Measurements from ENCODE around the gene LUZP2.
"Not testable (repeated sequence)": the region's sequence is repeated elsewhere in the genome, so short reads cannot be mapped to it uniquely, and the experiment has no call there.

The LUZP2 gene

DNA sequence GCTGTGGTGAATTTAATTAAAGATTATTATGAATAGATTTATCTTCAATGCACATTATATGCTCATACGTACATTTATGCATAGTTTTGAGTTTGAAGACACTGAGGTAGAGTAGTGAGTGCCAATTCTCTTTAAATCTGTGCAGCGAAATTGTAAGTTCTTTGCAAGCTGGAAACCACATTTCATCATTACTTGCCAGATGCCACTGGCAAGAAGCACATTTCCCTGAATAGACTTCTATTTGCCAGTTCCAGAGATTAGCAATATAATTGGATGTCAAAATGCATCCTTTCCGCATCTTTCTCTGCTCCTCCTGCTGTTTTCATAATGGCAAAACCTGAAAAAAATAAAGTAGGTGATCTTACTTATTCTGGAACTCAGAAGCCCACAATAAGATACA, 448.0 kb downstream of the LUZP2 start:
- no peaks in the 10 kb centered on the region for H3K27me3 ChIP-seq (ENCODE audit: control insufficient read depth, low read length)
- TF ChIP-seq, protein P1, sequence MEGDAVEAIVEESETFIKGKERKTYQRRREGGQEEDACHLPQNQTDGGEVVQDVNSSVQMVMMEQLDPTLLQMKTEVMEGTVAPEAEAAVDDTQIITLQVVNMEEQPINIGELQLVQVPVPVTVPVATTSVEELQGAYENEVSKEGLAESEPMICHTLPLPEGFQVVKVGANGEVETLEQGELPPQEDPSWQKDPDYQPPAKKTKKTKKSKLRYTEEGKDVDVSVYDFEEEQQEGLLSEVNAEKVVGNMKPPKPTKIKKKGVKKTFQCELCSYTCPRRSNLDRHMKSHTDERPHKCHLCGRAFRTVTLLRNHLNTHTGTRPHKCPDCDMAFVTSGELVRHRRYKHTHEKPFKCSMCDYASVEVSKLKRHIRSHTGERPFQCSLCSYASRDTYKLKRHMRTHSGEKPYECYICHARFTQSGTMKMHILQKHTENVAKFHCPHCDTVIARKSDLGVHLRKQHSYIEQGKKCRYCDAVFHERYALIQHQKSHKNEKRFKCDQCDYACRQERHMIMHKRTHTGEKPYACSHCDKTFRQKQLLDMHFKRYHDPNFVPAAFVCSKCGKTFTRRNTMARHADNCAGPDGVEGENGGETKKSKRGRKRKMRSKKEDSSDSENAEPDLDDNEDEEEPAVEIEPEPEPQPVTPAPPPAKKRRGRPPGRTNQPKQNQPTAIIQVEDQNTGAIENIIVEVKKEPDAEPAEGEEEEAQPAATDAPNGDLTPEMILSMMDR (IDR thresholded peaks at IDR 0.05; ENCODE audit: low read depth, low read length, poor library complexity, severe bottlenecking), result no peak
- no peak for TF ChIP-seq EZH2phosphoT487 (IDR thresholded peaks at IDR 0.05; ENCODE audit: borderline replicate concordance, low read length)
- H3K4me2 ChIP-seq (ENCODE audit: low read length), result no peak overlapping the region
- no peaks in the 10 kb centered on the region for H3K9me2 ChIP-seq (replicated peaks; ENCODE audit: control insufficient read depth, low read length)
- H3K9me3 ChIP-seq (ENCODE audit: control insufficient read depth, insufficient read depth, low read length), result no peaks in the 10 kb centered on the region
- no peaks in the 10 kb centered on the region for H3K36me3 ChIP-seq (ENCODE audit: control insufficient read depth, low read length)
- H3K4me3 ChIP-seq (ENCODE audit: low read length), result no peak overlapping the region
- no peaks in the 10 kb centered on the region for H3K4me1 ChIP-seq (ENCODE audit: control insufficient read depth, low read length)
- no peaks in the 10 kb centered on the region for H3K79me2 ChIP-seq (ENCODE audit: control insufficient read depth, low read length)
- H3K27ac ChIP-seq (ENCODE audit: low read depth, low read length), result no peak overlapping the region
- no peaks in the 10 kb centered on the region for H3F3A ChIP-seq (ENCODE audit: control insufficient read depth, insufficient read depth)
- no peaks in the 10 kb centered on the region for H4K20me1 ChIP-seq (ENCODE audit: control insufficient read depth, insufficient read depth, low read depth, low read length)

DNA sequence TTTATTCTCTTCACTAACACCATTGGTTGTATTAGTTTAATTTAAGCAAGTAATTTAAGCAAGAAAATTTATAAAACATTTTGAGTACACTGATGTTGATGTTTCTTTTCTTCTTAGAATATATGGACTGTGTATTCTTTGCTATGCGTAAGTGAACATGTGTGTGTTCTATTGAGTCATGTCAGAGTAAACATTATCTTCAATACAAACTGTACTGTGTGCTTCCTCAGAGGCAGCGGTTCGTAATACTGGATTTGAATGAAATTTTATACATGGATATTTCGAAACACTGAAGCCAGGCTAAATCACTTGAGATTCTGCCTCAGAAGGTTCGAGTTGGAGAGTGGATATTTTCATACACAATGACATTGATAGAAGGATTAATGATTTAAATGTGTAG, 452.6 kb downstream of the LUZP2 start:
- Histone ChIP-seq H3K4me3 (ENCODE audit: low read length) (no peak overlapping the region), H3K4me2 (ENCODE audit: low read length) (no peak overlapping the region), H3K4me1 (ENCODE audit: control insufficient read depth, low read length) (no peaks in the 10 kb centered on the region), H3K9me3 (ENCODE audit: control insufficient read depth, insufficient read depth, low read length) (no peaks in the 10 kb centered on the region), H3K9me2 (replicated peaks; ENCODE audit: control insufficient read depth, low read length) (no peaks in the 10 kb centered on the region), H3F3A (ENCODE audit: control insufficient read depth, insufficient read depth) (no peaks in the 10 kb centered on the region), H3K79me2 (ENCODE audit: control insufficient read depth, low read length) (no peaks in the 10 kb centered on the region), H4K20me1 (ENCODE audit: control insufficient read depth, insufficient read depth, low read depth, low read length) (no peaks in the 10 kb centered on the region), H3K36me3 (ENCODE audit: control insufficient read depth, low read length) (no peaks in the 10 kb centered on the region), H3K27me3 (ENCODE audit: control insufficient read depth, low read length) (no peaks in the 10 kb centered on the region), H3K27ac (ENCODE audit: low read depth, low read length) (no peak overlapping the region)
- TF ChIP-seq, protein P1 (IDR thresholded peaks at IDR 0.05; ENCODE audit: low read depth, low read length, poor library complexity, severe bottlenecking), result no peak
- no peak for TF ChIP-seq EZH2phosphoT487 (IDR thresholded peaks at IDR 0.05; ENCODE audit: borderline replicate concordance, low read length)

DNA sequence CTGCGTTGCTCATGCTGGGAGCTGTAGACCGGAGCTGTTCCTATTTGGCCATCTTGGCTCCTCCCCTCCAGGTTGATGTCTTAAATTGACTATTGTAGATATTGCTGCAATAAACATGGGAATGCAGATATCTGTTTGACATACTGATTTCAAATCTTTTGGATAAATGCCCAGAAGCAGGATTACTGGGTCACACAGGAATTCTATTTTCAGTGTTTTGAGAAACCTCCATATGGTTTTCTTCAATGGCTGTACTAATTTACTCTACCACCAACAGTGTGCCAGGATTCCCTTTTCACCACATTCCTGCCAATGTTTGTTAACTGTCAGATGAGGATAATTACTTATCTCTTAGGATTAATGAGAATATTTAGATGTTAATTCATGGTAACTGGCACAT, 467.0 kb downstream of the LUZP2 start:
- TF ChIP-seq EZH2phosphoT487 (IDR thresholded peaks at IDR 0.05; ENCODE audit: borderline replicate concordance, low read length), result no peak
- TF ChIP-seq, protein P1 (IDR thresholded peaks at IDR 0.05; ENCODE audit: low read depth, low read length, poor library complexity, severe bottlenecking), result no peak
- H3K36me3 ChIP-seq (ENCODE audit: control insufficient read depth, low read length), result no peaks in the 10 kb centered on the region
- no peaks in the 10 kb centered on the region for H3K9me3 ChIP-seq (ENCODE audit: control insufficient read depth, insufficient read depth, low read length)
- no peaks in the 10 kb centered on the region for H3K9me2 ChIP-seq (replicated peaks; ENCODE audit: control insufficient read depth, low read length)
- H3K4me1 ChIP-seq (ENCODE audit: control insufficient read depth, low read length), result no peaks in the 10 kb centered on the region
- H4K20me1 ChIP-seq (ENCODE audit: control insufficient read depth, insufficient read depth, low read depth, low read length), result no peaks in the 10 kb centered on the region
- H3K27ac ChIP-seq (ENCODE audit: low read depth, low read length), result no peak overlapping the region
- H3K79me2 ChIP-seq (ENCODE audit: control insufficient read depth, low read length), result no peaks in the 10 kb centered on the region
- H3K4me2 ChIP-seq (ENCODE audit: low read length), result no peak overlapping the region
- no peak overlapping the region for H3K4me3 ChIP-seq (ENCODE audit: low read length)
- no peaks in the 10 kb centered on the region for H3F3A ChIP-seq (ENCODE audit: control insufficient read depth, insufficient read depth)
- H3K27me3 ChIP-seq (ENCODE audit: control insufficient read depth, low read length), result no peaks in the 10 kb centered on the region

DNA sequence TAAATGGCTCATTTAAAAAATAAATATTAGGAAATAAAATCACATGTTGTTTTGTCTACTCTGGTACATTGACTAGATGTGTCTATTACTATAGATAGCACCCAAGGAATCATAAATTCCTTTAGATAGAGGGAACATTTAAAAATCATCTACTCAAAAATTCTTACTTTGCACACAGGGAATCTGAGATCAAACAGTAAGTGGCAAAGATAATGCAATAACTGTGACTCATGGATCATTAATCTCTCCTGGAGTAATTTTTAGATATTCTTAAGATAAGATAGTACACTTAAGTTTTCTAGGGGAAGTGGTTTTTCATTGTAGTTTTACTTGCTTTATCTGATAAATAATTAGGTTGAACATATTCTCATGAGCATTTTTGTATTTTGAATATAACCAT, 468.9 kb downstream of the LUZP2 start:
- Histone ChIP-seq H3K4me2 (ENCODE audit: low read length) (no peak overlapping the region), H3K27me3 (ENCODE audit: control insufficient read depth, low read length) (no peaks in the 10 kb centered on the region), H3K36me3 (ENCODE audit: control insufficient read depth, low read length) (no peaks in the 10 kb centered on the region), H4K20me1 (ENCODE audit: control insufficient read depth, insufficient read depth, low read depth, low read length) (no peaks in the 10 kb centered on the region), H3K9me2 (replicated peaks; ENCODE audit: control insufficient read depth, low read length) (no peaks in the 10 kb centered on the region), H3K27ac (ENCODE audit: low read depth, low read length) (no peak overlapping the region), H3K9me3 (ENCODE audit: control insufficient read depth, insufficient read depth, low read length) (no peaks in the 10 kb centered on the region), H3F3A (ENCODE audit: control insufficient read depth, insufficient read depth) (no peaks in the 10 kb centered on the region), H3K4me1 (ENCODE audit: control insufficient read depth, low read length) (no peaks in the 10 kb centered on the region), H3K4me3 (ENCODE audit: low read length) (no peak overlapping the region), H3K79me2 (ENCODE audit: control insufficient read depth, low read length) (no peaks in the 10 kb centered on the region)
- TF ChIP-seq EZH2phosphoT487 (IDR thresholded peaks at IDR 0.05; ENCODE audit: borderline replicate concordance, low read length), result no peak
- TF ChIP-seq, protein P1 (IDR thresholded peaks at IDR 0.05; ENCODE audit: low read depth, low read length, poor library complexity, severe bottlenecking), result no peak

DNA sequence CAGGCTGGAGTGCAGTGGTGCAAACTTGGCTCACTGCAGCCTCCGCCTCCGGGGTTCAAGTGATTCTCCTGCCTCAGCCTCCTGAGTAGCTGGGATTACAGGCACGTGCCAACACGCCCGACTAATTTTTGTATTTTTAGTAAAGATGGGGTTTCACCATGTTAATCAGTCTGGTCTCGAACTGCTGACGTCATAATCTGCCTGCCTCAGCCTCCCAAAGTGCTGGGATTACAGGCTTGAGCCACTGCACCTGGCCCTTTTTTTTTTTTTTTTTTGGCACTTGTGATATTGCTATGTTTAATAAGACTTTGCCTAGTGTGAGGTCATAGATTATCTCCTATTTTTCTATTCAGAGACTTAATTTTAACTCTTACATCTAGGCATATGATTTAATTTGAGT, 497.1 kb downstream of the LUZP2 start:
- H3K79me2 ChIP-seq (ENCODE audit: control insufficient read depth, low read length); H3K4me2 ChIP-seq (ENCODE audit: low read length); H3K4me3 ChIP-seq (ENCODE audit: low read length); H3F3A ChIP-seq (ENCODE audit: control insufficient read depth, insufficient read depth); H3K27me3 ChIP-seq (ENCODE audit: control insufficient read depth, low read length); H3K36me3 ChIP-seq (ENCODE audit: control insufficient read depth, low read length); H3K4me1 ChIP-seq (ENCODE audit: control insufficient read depth, low read length); H3K9me2 ChIP-seq (replicated peaks; ENCODE audit: control insufficient read depth, low read length); H4K20me1 ChIP-seq (ENCODE audit: control insufficient read depth, insufficient read depth, low read depth, low read length); H3K27ac ChIP-seq (ENCODE audit: low read depth, low read length); H3K9me3 ChIP-seq (ENCODE audit: control insufficient read depth, insufficient read depth, low read length): not testable (repeated sequence)

Measured in DOHH2 (cell line).